H9 (cell line): ENCODE measurements around the gene C1QTNF9B. TPM values are rescaled to one million over a fixed set of nuclear protein-coding genes. Genes with fewer than 3 reads are reported as not detected.

Experiments used
- DNase-seq: peaks from one replicate; pipeline ENCODE4 v3.0.0-alpha.2; 2017
- H2AFZ ChIP-seq: one replicate; pipeline ENCODE4 v1.6.1; 2013; ENCODE audit warnings: mild to moderate bottlenecking, low read length, control low read depth, moderate library complexity
- H2AK5ac ChIP-seq: 2 replicates; pipeline ENCODE4 v1.6.1; 2013; ENCODE audit warnings: low read length, control low read depth, mixed read lengths; ENCODE audit not compliant: insufficient read length
- H2BK120ac ChIP-seq: one replicate; pipeline ENCODE4 v1.6.1; 2013; ENCODE audit warnings: low read depth, mild to moderate bottlenecking, low read length, control low read depth, inconsistent platforms; ENCODE audit not compliant: poor library complexity, severe bottlenecking
- H2BK12ac ChIP-seq: 2 replicates; pipeline ENCODE4 v1.6.1; 2013; ENCODE audit warnings: low read length, control low read depth, mixed read lengths, low read depth; ENCODE audit not compliant: insufficient read length
- H2BK15ac ChIP-seq: 2 replicates; pipeline ENCODE4 v1.6.1; 2013; ENCODE audit warnings: low read depth, low read length, control low read depth
- H2BK20ac ChIP-seq: one replicate; pipeline ENCODE4 v1.6.1; 2013; ENCODE audit warnings: low read depth, mild to moderate bottlenecking, low read length, control low read depth, inconsistent platforms; ENCODE audit not compliant: poor library complexity, severe bottlenecking
- H2BK5ac ChIP-seq: 2 replicates; pipeline ENCODE4 v1.6.1; 2013; ENCODE audit warnings: low read length, control low read depth, mixed read lengths; ENCODE audit not compliant: insufficient read length
- H3K14ac ChIP-seq: 2 replicates; pipeline ENCODE4 v1.6.1; 2013; ENCODE audit warnings: low read length, control low read depth; ENCODE audit not compliant: insufficient read depth
- H3K18ac ChIP-seq: 2 replicates; pipeline ENCODE4 v1.6.1; 2013; ENCODE audit warnings: low read depth, mild to moderate bottlenecking, mixed read lengths, low read length, control low read depth; ENCODE audit not compliant: insufficient read length
- H3K23ac ChIP-seq: 2 replicates; pipeline ENCODE4 v1.6.1; 2013; ENCODE audit warnings: low read length, control low read depth, mixed read lengths, low read depth; ENCODE audit not compliant: insufficient read length
- H3K23me2 ChIP-seq: 2 replicates; pipeline ENCODE4 v1.6.1; 2013; ENCODE audit warnings: low read depth, mild to moderate bottlenecking, mixed read lengths, low read length, control low read depth; ENCODE audit not compliant: insufficient read length, poor library complexity, severe bottlenecking
- H3K27ac ChIP-seq: 2 replicates; pipeline ENCODE4 v1.5.1; 2013; ENCODE audit warnings: low read length, control low read depth, mixed read lengths, low read depth; ENCODE audit not compliant: insufficient read length
- H3K27me3 ChIP-seq: 2 replicates; pipeline ENCODE4 v1.6.1; 2013; ENCODE audit warnings: low read length, control low read depth, inconsistent platforms; ENCODE audit not compliant: insufficient read depth
- H3K4ac ChIP-seq: 2 replicates; pipeline ENCODE4 v1.6.1; 2013; ENCODE audit warnings: low read depth, mild to moderate bottlenecking, control low read depth, inconsistent platforms, low read length, moderate library complexity
- H3K4me1 ChIP-seq: 2 replicates; pipeline ENCODE4 v1.6.1; 2013; ENCODE audit warnings: low read length, control low read depth, inconsistent platforms; ENCODE audit not compliant: insufficient read depth
- H3K4me2 ChIP-seq: 2 replicates; pipeline ENCODE4 v1.6.1; 2013; ENCODE audit warnings: low read length, control low read depth, mixed read lengths; ENCODE audit not compliant: insufficient read length, insufficient read depth
- H3K56ac ChIP-seq: 2 replicates; pipeline ENCODE4 v1.6.1; 2013; ENCODE audit warnings: low read depth, mild to moderate bottlenecking, mixed read lengths, low read length, control low read depth; ENCODE audit not compliant: insufficient read length
- H3K79me1 ChIP-seq: 2 replicates; pipeline ENCODE4 v1.6.1; 2013; ENCODE audit warnings: low read depth, mild to moderate bottlenecking, moderate library complexity, low read length, control low read depth, inconsistent platforms; ENCODE audit not compliant: insufficient read depth, poor library complexity, severe bottlenecking
- H3K79me2 ChIP-seq: 2 replicates; pipeline ENCODE4 v1.6.1; 2013; ENCODE audit warnings: low read length, control low read depth, inconsistent platforms; ENCODE audit not compliant: insufficient read depth
- H3K9ac ChIP-seq: 2 replicates; pipeline ENCODE4 v1.6.1; 2013; ENCODE audit warnings: low read length, control low read depth, mixed read lengths; ENCODE audit not compliant: insufficient read length; ENCODE audit errors: extremely low read depth
- H3K9me3 ChIP-seq: one replicate; pipeline ENCODE4 v1.6.1; 2013; ENCODE audit warnings: low read depth, low read length, inconsistent platforms; ENCODE audit not compliant: control insufficient read depth
- H3T11ph ChIP-seq: one replicate; pipeline ENCODE4 v1.6.1; 2013; ENCODE audit warnings: mild to moderate bottlenecking, low read length, control low read depth, inconsistent platforms
- H4K20me1 ChIP-seq: one replicate; pipeline ENCODE4 v1.6.1; 2013; ENCODE audit not compliant: control insufficient read depth, insufficient read length, insufficient read depth
- H4K5ac ChIP-seq: 2 replicates; pipeline ENCODE4 v1.6.1; 2013; ENCODE audit warnings: low read depth, mild to moderate bottlenecking, mixed read lengths, low read length, control low read depth; ENCODE audit not compliant: insufficient read length
- H4K8ac ChIP-seq: replicated peaks from 2 replicates; pipeline ENCODE4 v1.6.1; 2013; ENCODE audit warnings: low read length, control low read depth, mixed read lengths, low read depth; ENCODE audit not compliant: insufficient read length
- H4K91ac ChIP-seq: 2 replicates; pipeline ENCODE4 v1.6.1; 2013; ENCODE audit warnings: low read depth, mild to moderate bottlenecking, moderate library complexity, mixed read lengths, low read length, control low read depth; ENCODE audit not compliant: insufficient read length
- H3K27ac Mint-ChIP-seq, 3 experiments: 2 replicates in 2 of 3; 3 replicates in 1 of 3; pipeline ENCODE4 v1.8.0; 2020 to 2021; ENCODE audit warnings: mixed read lengths in 3 of 3, mild to moderate bottlenecking in 1 of 3, moderate library complexity in 1 of 3
- H3K27me3 Mint-ChIP-seq: 2 replicates; pipeline ENCODE4 v1.8.0; 2021; ENCODE audit warnings: low read depth, mild to moderate bottlenecking, moderate library complexity, mixed read lengths
- H3K36me3 Mint-ChIP-seq, 3 experiments: 2 replicates in 2 of 3; 3 replicates in 1 of 3; pipeline ENCODE4 v1.8.0; 2020 to 2021; ENCODE audit warnings: low read depth in 3 of 3, mixed read lengths in 3 of 3; ENCODE audit not compliant: insufficient read depth in 1 of 3
- H3K4me1 Mint-ChIP-seq, 2 experiments: 2 replicates each; pipeline ENCODE4 v1.8.0; 2020; ENCODE audit warnings: mixed read lengths in 2 of 2
- H3K4me3 Mint-ChIP-seq, 2 experiments: 2 replicates in 1 of 2; 3 replicates in 1 of 2; pipeline ENCODE4 v1.8.0; 2020 to 2021; ENCODE audit warnings: mild to moderate bottlenecking in 2 of 2, mixed read lengths in 2 of 2, moderate library complexity in 1 of 2
- H3K9me3 Mint-ChIP-seq, 2 experiments: 2 replicates in 1 of 2; 3 replicates in 1 of 2; pipeline ENCODE4 v1.8.0; 2020; ENCODE audit warnings: mild to moderate bottlenecking in 2 of 2, mixed read lengths in 2 of 2, moderate library complexity in 1 of 2
- CTCF ChIP-seq: fragments of 200-600 bp; sonication (generic); conservative IDR thresholded peaks from 3 replicates; pipeline ENCODE4 v1.8.0; 2021; ENCODE audit warnings: antibody characterized with exemption, mild to moderate bottlenecking
- WGBS: extraction: QIAGEN DNeasy Blood & Tissue Kit; methylation state at CpG from one replicate; pipeline ENCODE4 v1.1.7; 2013; ENCODE audit warnings: missing lambda C conversion rate, low lambda C conversion rate, mixed read lengths; ENCODE audit not compliant: insufficient read length; ENCODE audit errors: extremely low coverage; 5-methylcytosine and 5-hydroxymethylcytosine counted together
- total RNA-seq: library from RNA; stranded (reverse); gene quantifications from 2 replicates; pipeline ENCODE4 v1.2.1, GENCODE V29; 2021

The C1QTNF9B gene
- total RNA-seq, 1 experiment from 2014 or later: not detected

DNA sequence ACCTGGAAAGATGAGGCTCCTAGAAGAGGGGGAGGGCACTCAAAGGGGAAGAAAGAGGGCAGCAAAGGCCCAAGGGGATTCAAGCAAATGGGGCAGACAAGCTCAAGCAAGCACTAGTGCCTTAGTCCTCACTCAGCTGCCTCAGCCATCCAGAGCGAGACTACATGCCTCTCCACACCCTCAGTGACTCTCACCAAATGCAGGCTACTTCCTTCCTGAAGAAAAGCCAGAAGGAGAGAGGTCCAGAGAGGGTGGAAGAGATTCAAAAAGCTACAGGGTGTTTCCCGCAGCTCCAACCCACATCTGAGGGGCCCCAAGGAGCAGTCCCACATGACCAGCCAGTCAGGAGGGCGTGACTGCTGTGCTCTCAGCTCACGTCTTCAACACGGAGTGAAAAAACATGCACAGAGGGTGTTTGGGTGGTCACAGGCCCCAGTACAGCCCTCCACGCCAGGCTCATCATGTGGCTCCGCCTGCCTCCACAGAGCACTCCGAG is 48.6 kb downstream of the C1QTNF9B start:
- Histone ChIP-seq H3K27me3 (no peaks in the 10 kb centered on the region), H4K91ac (no peak overlapping the region)

More for the DNA sequence above, 48.6 kb downstream of the C1QTNF9B start:
- Histone ChIP-seq H3K79me2 (no peaks in the 10 kb centered on the region), H3K23me2 (no peaks in the 10 kb centered on the region), H2BK15ac (no peak overlapping the region), H3K79me1 (no peaks in the 10 kb centered on the region), H3K9me3 (no peaks in the 10 kb centered on the region), H3K56ac (no peak overlapping the region), H2BK20ac (no peak overlapping the region), H2AFZ (no peak overlapping the region), H3T11ph (no peak overlapping the region), H4K20me1 (no peaks in the 10 kb centered on the region), H2BK5ac (no peak overlapping the region), H4K5ac (no peak overlapping the region), H3K4me1 (no peaks in the 10 kb centered on the region; the same call in 1 of the 2 replicates), H3K27ac (no peak overlapping the region), H3K4me2 (no peak overlapping the region), H3K18ac (no peak overlapping the region), H3K23ac (no peak overlapping the region), H3K9ac (no peak overlapping the region), H2BK12ac (no peak overlapping the region), H3K14ac (no peak overlapping the region), H4K8ac (no peak overlapping the region), H2AK5ac (no peak overlapping the region), H2BK120ac (no peak overlapping the region), H3K4ac (no peak overlapping the region)
- Mint-ChIP-seq H3K27ac (peak overlapping the region in 1 of 3 experiments; percentile 42; a peak in 1 of 7 replicates), H3K9me3 (no peaks in the 10 kb centered on the region), H3K4me3 (no peak overlapping the region), H3K27me3 (no peaks in the 10 kb centered on the region), H3K4me1 (peaks cover 2 to 3% of the 10 kb centered on the region in 2 experiments), H3K36me3 (peaks cover under 1 to 2% (median under 1%) of the 10 kb centered on the region in 3 experiments; a peak in 4 of 7 replicates)
- WGBS: no CpG with 5 or more reads among the region's 8 CpGs
- no peak for TF ChIP-seq CTCF
- no peak for DNase-seq
